ENCODE data around the gene USF3.

Gene USF3

GRCh38 chr3:113695786-113696645, at the start of gene USF3:
USF3 (minus strand) TSS chr3:113696642; CDS start chr3:113674878, 21,764 bp downstream.
- DNase-seq = peak; percentile 20

GRCh38 chr3:113745756-113746547, 49.5 kb upstream of the USF3 start, which contains the start of gene NAA50:
NAA50 (minus strand) TSS chr3:113746249; CDS start chr3:113745949, 300 bp downstream.
- DNase-seq = peak; percentile 89

- peak; percentile 81 for DNase-seq
These were observed 48.7 kb upstream of the USF3 start for GRCh38 chr3:113744941-113745755.

- no peak for DNase-seq
These were observed 46.7 kb upstream of the USF3 start for GRCh38 chr3:113743006-113743630.

- no peak for DNase-seq
These were observed 45.2 kb upstream of the USF3 start for GRCh38 chr3:113741620-113742019.

GRCh38 chr3:113741086-113741485, 44.6 kb upstream of the USF3 start:
- DNase-seq = no peak

- peak; percentile 15 for DNase-seq
These were observed 40.2 kb upstream of the USF3 start for GRCh38 chr3:113736548-113737089.

GRCh38 chr3:113731694-113732093, 35.3 kb upstream of the USF3 start:
- no peak for DNase-seq

GRCh38 chr3:113730550-113730949, 34.1 kb upstream of the USF3 start:
- no peak for DNase-seq

- DNase-seq = no peak
These were observed 32.2 kb upstream of the USF3 start for GRCh38 chr3:113728661-113729060.

GRCh38 chr3:113721636-113722035, 25.2 kb upstream of the USF3 start:
- no peak for DNase-seq

- no peak for DNase-seq
These were observed 23.3 kb upstream of the USF3 start for GRCh38 chr3:113719758-113720157.

GRCh38 chr3:113719294-113719693, 22.9 kb upstream of the USF3 start:
- DNase-seq = peak; percentile 36

GRCh38 chr3:113717818-113718217, 21.4 kb upstream of the USF3 start:
- DNase-seq = no peak

GRCh38 chr3:113717308-113717707, 20.9 kb upstream of the USF3 start:
- no peak for DNase-seq

GRCh38 chr3:113714702-113715101, 18.3 kb upstream of the USF3 start:
- no peak for DNase-seq

- DNase-seq = no peak
These were observed 15.7 kb upstream of the USF3 start for GRCh38 chr3:113712129-113712528.

- no peak for DNase-seq
These were observed 11.4 kb upstream of the USF3 start for GRCh38 chr3:113707835-113708234.

GRCh38 chr3:113698956-113699355, 2.5 kb upstream of the USF3 start:
- no peak for DNase-seq

GRCh38 chr3:113698213-113698742, 1.8 kb upstream of the USF3 start:
- no peak for DNase-seq

- DNase-seq = no peak
These were observed 1.2 kb upstream of the USF3 start for GRCh38 chr3:113697500-113698090.

All from NCI-H226 (cell line).